HG02970 (cell line): ENCODE data around the gene MTIF3.

Experiments
- ATAC-seq: cut with Tn5 transposase; IDR thresholded peaks from one replicate; pipeline ENCODE4 v1.9.1; 2021; ENCODE audit warnings: mild to moderate bottlenecking, moderate library complexity, moderate number of reproducible peaks; ENCODE audit not compliant: unreplicated experiment, low FRiP score

Gene MTIF3

DNA sequence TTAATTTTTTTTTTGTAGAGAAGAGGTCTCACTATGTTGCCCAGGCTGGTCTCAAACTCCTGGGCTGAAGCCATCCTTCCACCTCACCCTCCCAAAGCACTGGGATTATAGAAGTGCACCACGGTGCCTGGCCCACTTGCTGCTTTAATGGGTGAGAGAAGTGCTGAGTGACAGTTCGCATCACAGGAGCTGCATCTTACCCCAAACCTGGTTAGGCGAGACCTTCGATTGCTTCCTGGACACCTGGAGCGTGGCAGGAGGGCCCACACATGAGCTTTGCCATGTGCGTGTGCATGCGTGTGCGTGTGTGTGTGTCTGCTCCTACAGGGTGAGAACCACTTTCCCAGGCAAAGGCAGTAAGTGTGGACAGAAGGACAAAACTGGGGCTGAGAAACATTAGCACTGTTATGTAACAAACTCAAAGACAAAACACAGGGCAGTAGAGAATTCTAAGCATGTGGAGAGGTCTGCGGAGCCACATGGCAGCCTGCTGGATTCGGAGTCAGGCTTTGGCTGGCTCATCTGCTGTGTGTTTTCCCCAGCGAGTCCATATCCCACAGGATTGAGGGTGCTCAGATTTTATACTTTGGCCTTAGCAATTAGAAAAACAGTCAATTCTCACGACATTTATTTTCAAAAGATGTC, 11.7 kb upstream of the MTIF3 start:
- no peak for ATAC-seq

DNA sequence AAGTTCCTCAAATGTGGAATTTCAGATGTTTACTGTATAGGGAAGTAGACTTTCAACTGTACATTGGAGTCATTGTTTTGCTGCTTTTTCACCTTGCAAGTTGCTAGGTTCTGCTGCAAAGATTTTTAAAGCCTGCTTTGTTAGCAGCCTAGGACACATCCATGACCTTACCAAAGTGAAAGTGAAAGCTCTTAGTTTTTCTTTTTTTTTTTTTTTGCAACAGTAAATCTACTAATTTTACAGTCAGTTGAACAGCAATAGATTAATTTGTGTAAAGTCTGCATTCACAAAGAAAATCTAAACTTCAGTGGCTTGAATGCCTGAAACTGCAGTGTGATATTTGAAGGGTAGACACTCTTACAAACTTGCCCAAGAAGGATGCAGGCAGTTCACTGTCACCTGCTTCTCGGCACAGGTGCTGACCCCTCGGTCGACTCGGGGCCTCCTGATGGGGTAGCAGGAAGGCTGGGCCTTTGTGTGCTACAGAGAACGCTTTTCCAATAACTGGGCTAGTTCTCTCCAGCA, 5.0 kb upstream of the MTIF3 start:
- no peak for ATAC-seq

DNA sequence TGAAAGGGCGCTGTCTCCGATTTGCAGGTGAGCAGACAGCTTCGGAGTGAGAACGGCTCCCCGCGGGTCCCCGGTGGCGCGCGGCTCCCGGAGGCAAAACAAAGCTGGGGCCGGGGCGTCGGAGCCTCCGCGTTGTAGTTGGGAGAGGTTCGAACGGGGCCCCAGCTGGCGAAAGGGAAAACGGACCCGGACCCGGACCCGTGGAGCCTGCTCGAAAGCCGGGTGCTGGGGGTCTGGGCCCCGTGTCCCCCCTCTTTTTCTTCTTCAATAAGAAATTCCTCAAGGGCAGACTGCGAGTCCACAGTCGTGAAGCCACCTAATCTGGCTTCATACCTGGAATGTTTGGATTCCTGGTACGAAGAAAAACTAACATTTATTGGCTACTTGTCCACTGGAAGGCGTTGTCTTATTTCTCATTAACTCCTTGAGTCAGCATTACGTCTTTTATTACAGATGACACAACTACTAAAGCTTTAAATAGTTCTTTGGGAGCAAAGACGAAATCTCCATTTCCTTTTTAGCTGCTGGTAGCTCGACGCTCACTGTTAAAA, 632 bp upstream of the MTIF3 start:
- peak; percentile 2 for ATAC-seq

GRCh38 chr13:27449081-27449603, 1.2 kb downstream of the MTIF3 start:
- ATAC-seq = no peak

DNA sequence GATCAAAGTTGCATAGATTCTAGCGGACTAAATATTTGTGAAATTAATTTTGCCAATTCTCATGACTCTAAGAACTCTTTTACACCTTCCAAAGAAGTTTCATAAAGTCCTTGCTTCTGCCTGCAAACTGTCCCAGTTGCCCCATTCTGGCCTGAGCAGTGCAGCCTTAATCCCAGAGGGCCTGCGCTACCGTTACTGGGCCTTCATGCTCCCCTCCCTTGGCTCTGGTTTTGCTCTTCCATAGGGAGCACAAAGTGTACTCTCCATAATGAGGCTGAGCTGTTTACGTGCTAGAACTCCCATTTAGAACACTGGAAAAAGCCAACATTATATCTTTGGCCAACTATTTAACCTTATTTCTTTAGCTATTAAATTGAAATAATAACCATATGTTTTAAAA, 2.1 kb downstream of the MTIF3 start:
- ATAC-seq = no peak

DNA sequence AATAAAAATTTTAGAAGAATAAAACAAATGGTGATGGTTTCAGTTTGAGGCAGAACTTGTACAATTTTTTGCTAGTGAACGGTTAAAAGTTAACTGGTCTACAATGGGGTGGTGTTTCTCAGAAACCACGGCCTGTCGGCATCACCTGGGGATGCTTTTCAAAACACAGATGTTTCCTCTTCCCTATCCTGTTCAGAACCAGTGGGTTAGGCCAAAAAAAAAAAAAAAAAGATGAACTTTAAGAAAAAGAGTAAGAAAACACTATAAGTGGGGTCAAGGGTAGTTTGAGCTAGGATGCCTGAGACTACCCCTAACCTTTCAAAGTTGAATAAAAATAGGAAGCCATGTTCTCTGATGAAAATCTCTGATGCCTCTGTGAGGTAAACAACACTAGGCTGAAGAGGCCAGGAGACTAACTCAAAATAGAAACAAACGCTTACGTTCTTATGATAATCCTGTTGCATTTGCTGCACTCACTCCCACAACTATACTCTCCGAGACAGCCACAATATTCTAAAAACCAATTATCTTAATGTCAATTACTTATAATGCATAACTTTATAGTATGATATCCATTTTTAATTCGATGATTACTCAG, 3.3 kb downstream of the MTIF3 start:
- no peak for ATAC-seq

DNA sequence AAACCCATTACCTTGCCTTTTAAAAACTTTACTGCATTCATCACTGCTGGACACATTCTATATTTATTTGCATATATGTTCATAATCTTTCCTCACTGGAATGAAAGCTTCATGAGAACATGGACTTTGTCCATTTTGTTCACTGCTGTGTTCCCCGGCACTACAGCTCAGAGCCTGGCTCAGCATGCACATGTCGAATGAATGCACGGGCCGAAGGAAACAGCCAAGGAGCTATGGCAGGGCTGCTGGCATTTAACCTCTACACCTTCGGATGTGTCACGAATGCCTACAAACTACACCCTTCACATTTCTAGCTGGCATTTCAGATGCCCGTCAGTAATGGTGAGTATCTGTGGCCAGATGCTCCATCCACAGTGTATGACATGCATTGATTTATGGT, 7.6 kb downstream of the MTIF3 start:
- ATAC-seq = no peak

- ATAC-seq = no peak
These were observed 8.2 kb downstream of the MTIF3 start for GRCh38 chr13:27442071-27442647.

- no peak for ATAC-seq
These were observed 10.0 kb downstream of the MTIF3 start for GRCh38 chr13:27440408-27440807.

GRCh38 chr13:27437126-27437525, 13.2 kb downstream of the MTIF3 start:
- ATAC-seq = no peak

GRCh38 chr13:27432611-27433210, 17.7 kb downstream of the MTIF3 start:
- ATAC-seq = no peak

DNA sequence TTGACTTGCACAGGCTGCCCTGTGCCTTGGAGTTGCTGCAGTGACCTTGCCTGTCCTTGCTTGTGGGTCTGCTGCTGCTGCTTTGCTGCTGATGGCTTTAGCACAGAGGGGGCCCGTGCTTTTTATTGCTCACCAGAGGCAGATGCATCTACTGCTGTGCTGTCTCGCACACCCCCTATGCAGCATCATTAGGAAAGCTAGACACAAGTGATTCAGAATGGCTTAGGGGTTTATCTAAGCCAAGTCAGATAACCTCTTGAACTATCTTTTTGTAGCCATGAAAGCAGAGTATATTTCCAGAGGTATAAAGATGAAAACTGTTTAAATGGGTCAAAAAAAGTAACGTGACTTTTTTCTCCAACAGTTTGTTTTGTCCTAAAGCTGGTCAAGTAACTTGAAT, 18.2 kb downstream of the MTIF3 start:
- no peak for ATAC-seq

GRCh38 chr13:27428160-27428559, 22.2 kb downstream of the MTIF3 start:
- ATAC-seq = no peak

- ATAC-seq = no peak
These were observed 22.7 kb downstream of the MTIF3 start for GRCh38 chr13:27427641-27428040.

GRCh38 chr13:27425918-27426630, 24.3 kb downstream of the MTIF3 start:
- ATAC-seq = peak; percentile 47

- ATAC-seq = no peak
These were observed 25.0 kb downstream of the MTIF3 start for GRCh38 chr13:27425158-27425917.

DNA sequence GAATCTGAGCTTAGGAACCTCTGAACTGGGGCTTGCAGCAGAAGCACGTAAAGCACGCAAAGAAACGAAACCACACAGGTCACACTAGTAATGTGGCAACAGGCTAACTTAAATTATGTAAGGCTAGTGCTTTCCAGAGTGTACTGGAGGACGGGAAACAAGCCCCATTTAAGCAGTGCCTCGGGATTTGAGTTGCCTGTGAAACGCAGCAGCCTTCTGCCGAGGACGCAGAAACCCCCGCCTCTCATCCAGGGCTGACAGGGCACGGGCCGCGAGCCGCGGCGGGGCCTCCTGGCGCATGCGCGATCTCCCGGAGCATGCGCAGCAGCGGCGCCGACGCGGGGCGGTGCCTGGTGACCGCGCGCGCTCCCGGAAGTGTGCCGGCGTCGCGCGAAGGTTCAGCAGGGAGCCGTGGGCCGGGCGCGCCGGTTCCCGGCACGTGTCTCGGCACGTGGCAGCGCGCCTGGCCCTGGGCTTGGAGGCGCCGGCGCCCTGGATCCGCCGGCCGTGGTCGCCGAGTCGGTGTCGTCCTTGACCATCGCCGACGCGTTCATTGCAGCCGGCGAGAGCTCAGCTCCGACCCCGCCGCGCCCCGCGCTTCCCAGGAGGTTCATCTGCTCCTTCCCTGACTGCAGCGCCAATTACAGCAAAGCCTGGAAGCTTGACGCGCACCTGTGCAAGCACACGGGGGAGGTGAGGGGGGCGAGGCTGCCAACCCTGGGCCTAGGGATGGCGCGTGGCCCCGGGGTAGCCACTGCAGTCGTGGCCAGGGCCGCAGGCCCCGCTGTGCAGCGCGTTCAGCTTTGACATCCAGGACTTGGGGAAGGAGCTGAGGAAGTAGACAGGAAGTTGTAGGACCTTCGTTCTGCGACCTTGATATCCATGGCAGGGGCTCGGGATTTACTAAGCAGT, 25.9 kb downstream of the MTIF3 start, which contains the start of gene GTF3A:
Gene GTF3A, plus strand, starts transcription at position 374 of the 912 bp plus-strand sequence.
- ATAC-seq = peak; percentile 77

DNA sequence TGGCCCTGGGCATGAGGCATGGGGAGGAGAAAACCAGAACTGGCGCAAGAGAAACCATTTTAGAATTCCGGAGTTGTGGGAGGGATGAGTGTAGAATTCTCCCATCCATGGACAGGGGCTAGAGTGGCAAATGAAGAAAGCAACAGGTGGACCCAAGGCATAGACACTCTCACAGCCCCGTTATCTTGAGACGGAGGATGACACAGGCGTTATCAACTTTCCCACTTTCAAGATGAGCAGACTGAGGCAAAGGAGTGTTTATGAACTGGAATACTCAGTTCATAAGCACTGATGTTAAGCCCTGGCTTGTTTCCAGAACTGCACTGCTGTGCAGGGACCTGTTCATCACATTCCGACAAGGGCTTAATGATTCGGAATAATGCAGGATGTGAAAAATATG, 27.0 kb downstream of the MTIF3 start:
- ATAC-seq = no peak
